Peyer's patch (tissue), 4 donors: ENCODE measurements around the gene BMP7. TPM values are rescaled to one million over a fixed set of nuclear protein-coding genes. Genes with fewer than 3 reads are reported as not detected.

ENCODE experiments used
- DNase-seq, 3 donors: peaks; one replicate each; pipeline ENCODE4 v3.0.0-alpha.2; 2017 to 2019
- H3K27ac ChIP-seq, 4 donors: fragments of 200-600 bp; sonication (generic); one replicate each; pipeline ENCODE4 v1.5.1; 2016 to 2019
- H3K27me3 ChIP-seq, 2 donors: fragments of 200-600 bp; sonication (generic); one replicate each; pipeline ENCODE4 v1.5.1; 2019
- H3K36me3 ChIP-seq, 3 donors: fragments of 200-600 bp; sonication (generic); one replicate each; pipeline ENCODE4 v1.5.1; 2016 to 2019
- H3K4me1 ChIP-seq, 4 donors: fragments of 200-600 bp; sonication (generic); one replicate each; pipeline ENCODE4 v1.5.1; 2016 to 2019
- H3K4me3 ChIP-seq, 4 donors: fragments of 200-600 bp; sonication (generic); 1 replicate in 3 of 4; 2 replicates in 1 of 4; pipeline ENCODE4 v1.5.1; 2016 to 2019; ENCODE audit warnings: mild to moderate bottlenecking in 1 of 4
- H3K9me3 ChIP-seq, 4 donors: fragments of 200-600 bp; sonication (generic); one replicate each; pipeline ENCODE4 v1.5.1; 2016 to 2019; ENCODE audit warnings: mild to moderate bottlenecking in 1 of 4
- CTCF ChIP-seq, 6 experiments: fragments of 450-650 bp in 4 of 6; fragments of 200-600 bp in 2 of 6; sonication (generic) in 1 of 6; IDR thresholded peaks; one replicate each; pipeline ENCODE4 v1.5.1; 2017 to 2019; ENCODE audit warnings: antibody characterized with exemption in 6 of 6, mild to moderate bottlenecking in 3 of 6, moderate library complexity in 1 of 6
- POLR2A ChIP-seq, 2 donors: fragments of 450-650 bp; IDR thresholded peaks; one replicate each; pipeline ENCODE4 v1.5.1; 2017; ENCODE audit warnings: antibody characterized with exemption in 2 of 2, mild to moderate bottlenecking in 2 of 2, moderate library complexity in 2 of 2
- total RNA-seq, 4 donors: library from RNA; depleted of rRNA; stranded (reverse); fragments of >200 nt; gene quantifications; one replicate each; pipeline ENCODE4 v1.1.0, GENCODE V29; 2016

BMP7 gene
- total RNA-seq, 4 donors from 2014 or later = 0.67 to 2.7 TPM; not detected in 2

GRCh38 chr20:57312138-57312537, 45.7 kb upstream of the BMP7 start:
- H3K27me3 ChIP-seq = no peaks in the 10 kb centered on the region
- no peak for DNase-seq
- TF ChIP-seq POLR2A (IDR thresholded peaks at IDR 0.05) (no peak), CTCF (IDR thresholded peaks at IDR 0.05) (no peak)
- H3K27ac ChIP-seq = no peak overlapping the region
- H3K4me1 ChIP-seq = no peaks in the 10 kb centered on the region
- H3K36me3 ChIP-seq = no peaks in the 10 kb centered on the region
- H3K9me3 ChIP-seq = no peaks in the 10 kb centered on the region
- H3K4me3 ChIP-seq = no peak overlapping the region

- no peak overlapping the region for H3K27ac ChIP-seq
- no peak overlapping the region for H3K4me3 ChIP-seq
- H3K9me3 ChIP-seq = no peaks in the 10 kb centered on the region
- TF ChIP-seq CTCF (IDR thresholded peaks at IDR 0.05) = no peak
- TF ChIP-seq POLR2A (IDR thresholded peaks at IDR 0.05) = no peak
- no peaks in the 10 kb centered on the region for H3K27me3 ChIP-seq
- H3K36me3 ChIP-seq = no peaks in the 10 kb centered on the region
- DNase-seq = no peak
- no peaks in the 10 kb centered on the region for H3K4me1 ChIP-seq
Measured at GRCh38 chr20:57310821-57311514, 44.5 kb upstream of the BMP7 start.

GRCh38 chr20:57309544-57310115, 43.2 kb upstream of the BMP7 start:
- Histone ChIP-seq H3K27ac (no peak overlapping the region), H3K36me3 (no peaks in the 10 kb centered on the region), H3K4me1 (no peaks in the 10 kb centered on the region), H3K9me3 (no peaks in the 10 kb centered on the region), H3K4me3 (no peak overlapping the region), H3K27me3 (no peaks in the 10 kb centered on the region)
- TF ChIP-seq CTCF (IDR thresholded peaks at IDR 0.05) (no peak), POLR2A (IDR thresholded peaks at IDR 0.05) (no peak)
- DNase-seq = no peak

- Histone ChIP-seq H3K27me3 (no peaks in the 10 kb centered on the region), H3K36me3 (no peaks in the 10 kb centered on the region), H3K4me3 (no peak overlapping the region), H3K27ac (no peak overlapping the region), H3K9me3 (no peaks in the 10 kb centered on the region), H3K4me1 (no peaks in the 10 kb centered on the region)
- TF ChIP-seq POLR2A (IDR thresholded peaks at IDR 0.05) = no peak
- no peak for TF ChIP-seq CTCF (IDR thresholded peaks at IDR 0.05)
- no peak for DNase-seq
Measured at GRCh38 chr20:57308451-57309271, 42.2 kb upstream of the BMP7 start.

GRCh38 chr20:57306747-57307146, 40.3 kb upstream of the BMP7 start:
- no peak for DNase-seq
- Histone ChIP-seq H3K9me3 (no peaks in the 10 kb centered on the region), H3K27me3 (no peaks in the 10 kb centered on the region), H3K27ac (no peak overlapping the region), H3K36me3 (no peaks in the 10 kb centered on the region), H3K4me3 (no peak overlapping the region), H3K4me1 (no peaks in the 10 kb centered on the region)
- TF ChIP-seq POLR2A (IDR thresholded peaks at IDR 0.05) = no peak
- no peak for TF ChIP-seq CTCF (IDR thresholded peaks at IDR 0.05)
